ENCODE measurements around the gene ZNF100.
"Not testable (repeated sequence)": the region's sequence is repeated elsewhere in the genome, so short reads cannot be mapped to it uniquely, and the experiment has no call there.

The ZNF100 gene

GRCh38 chr19:21767065-21767800 is at the start of gene ZNF100:
ZNF100 (minus strand) TSS chr19:21767579; CDS start chr19:21767429, 150 bp downstream.
- DNase-seq: peak; percentile 89

GRCh38 chr19:21812448-21812847 is 45.1 kb upstream of the ZNF100 start:
- DNase-seq: no peak

- DNase-seq: not testable (repeated sequence)
Measured at GRCh38 chr19:21808400-21809000, 41.1 kb upstream of the ZNF100 start.

- no peak for DNase-seq
Measured at GRCh38 chr19:21789466-21790085, 22.2 kb upstream of the ZNF100 start.

- no peak for DNase-seq
Measured at GRCh38 chr19:21786936-21787335, 19.6 kb upstream of the ZNF100 start.

- DNase-seq: not testable (repeated sequence)
Measured at GRCh38 chr19:21775792-21776191, 8.4 kb upstream of the ZNF100 start.

GRCh38 chr19:21766705-21767064 is 694 bp downstream of the ZNF100 start:
- not testable (repeated sequence) for DNase-seq

- DNase-seq: no peak
Measured at GRCh38 chr19:21765151-21765550, 2.2 kb downstream of the ZNF100 start.

GRCh38 chr19:21761547-21761946 is 5.8 kb downstream of the ZNF100 start:
- DNase-seq: not testable (repeated sequence)

GRCh38 chr19:21758296-21758695 is 9.1 kb downstream of the ZNF100 start:
- DNase-seq: no peak

GRCh38 chr19:21755555-21755954 is 11.8 kb downstream of the ZNF100 start:
- not testable (repeated sequence) for DNase-seq

- no peak for DNase-seq
Measured at GRCh38 chr19:21751384-21751783, 16.0 kb downstream of the ZNF100 start.

GRCh38 chr19:21750586-21751128 is 16.7 kb downstream of the ZNF100 start:
- DNase-seq: no peak

- no peak for DNase-seq
Measured at GRCh38 chr19:21749090-21749489, 18.3 kb downstream of the ZNF100 start.

- DNase-seq: no peak
Measured at GRCh38 chr19:21748088-21748487, 19.3 kb downstream of the ZNF100 start.

- no peak for DNase-seq
Measured at GRCh38 chr19:21740559-21740958, 26.8 kb downstream of the ZNF100 start.

- not testable (repeated sequence) for DNase-seq
Measured at GRCh38 chr19:21726942-21727747, 40.2 kb downstream of the ZNF100 start.

GRCh38 chr19:21713761-21714160 is 53.6 kb downstream of the ZNF100 start:
- no peak for DNase-seq

GRCh38 chr19:21709464-21709863 is 57.9 kb downstream of the ZNF100 start:
- no peak for DNase-seq

GRCh38 chr19:21707878-21708277 is 59.5 kb downstream of the ZNF100 start:
- not testable (repeated sequence) for DNase-seq

- no peak for DNase-seq
Measured at GRCh38 chr19:21707065-21707464, 60.3 kb downstream of the ZNF100 start.

- DNase-seq: no peak
Measured at GRCh38 chr19:21705393-21705792, 62.0 kb downstream of the ZNF100 start.

- DNase-seq: no peak
Measured at GRCh38 chr19:21704320-21704719, 63.1 kb downstream of the ZNF100 start.
